Upper lobe of left lung (tissue), 4 donors: ENCODE measurements around the gene TFR2.

Source experiments
- EP300 ChIP-seq, 4 donors: sonication (generic); formaldehyde crosslinking; IDR thresholded peaks; one replicate each; pipeline ENCODE4 v1.5.1; 2017; ENCODE audit warnings: antibody characterized with exemption in 4 of 4, control low read depth in 2 of 4
- POLR2A ChIP-seq, 4 donors: fragments of 450-650 bp; IDR thresholded peaks; one replicate each; pipeline ENCODE4 v1.5.1; 2016 to 2017; ENCODE audit warnings: antibody characterized with exemption in 4 of 4, mild to moderate bottlenecking in 2 of 4
- POLR2AphosphoS5 ChIP-seq, 2 donors: sonication (generic); formaldehyde crosslinking; IDR thresholded peaks; one replicate each; pipeline ENCODE4 v1.5.1; 2017; ENCODE audit warnings: antibody characterized with exemption in 2 of 2
- TF ChIP-seq, protein P1 (sequence below), 6 experiments: fragments of 450-650 bp in 4 of 6; fragments of 200-600 bp in 2 of 6; sonication (generic) in 2 of 6; IDR thresholded peaks; one replicate each; pipeline ENCODE4 v1.5.1; 2016 to 2019; ENCODE audit warnings: antibody characterized with exemption in 6 of 6

DNA sequence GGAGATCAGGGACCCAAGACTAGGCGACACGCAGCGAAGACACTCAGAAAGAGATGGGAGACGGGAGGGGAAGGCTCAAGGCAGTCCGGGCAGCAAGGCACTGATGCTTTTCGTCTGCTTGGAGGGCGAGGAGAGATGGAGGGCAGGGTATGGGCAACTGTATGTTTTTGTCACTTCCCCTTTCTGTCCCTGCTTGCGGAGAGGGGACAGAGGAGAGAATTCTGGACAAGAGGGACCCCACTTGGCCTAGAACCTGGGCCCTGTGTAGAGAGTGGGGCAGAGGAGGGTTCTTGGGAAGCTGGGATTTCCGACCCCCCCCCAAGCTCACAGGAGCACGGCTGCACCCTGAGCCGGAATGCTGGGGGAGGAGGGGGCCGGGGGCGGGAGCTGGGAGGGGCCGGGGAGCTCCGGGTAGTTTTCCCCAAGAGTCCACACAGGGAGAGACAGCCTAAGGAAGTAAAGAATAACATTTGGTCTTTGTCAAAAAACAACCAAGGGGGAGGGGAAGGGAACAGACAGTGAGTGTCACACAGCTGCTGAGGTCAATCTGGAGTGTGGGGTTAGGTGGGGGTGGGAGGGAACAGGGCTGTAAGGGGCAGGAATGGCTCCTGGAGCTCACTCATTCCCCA, 57.2 kb downstream of the TFR2 start:
- TF ChIP-seq POLR2A (IDR thresholded peaks at IDR 0.05) (no peak), POLR2AphosphoS5 (IDR thresholded peaks at IDR 0.05) (peak in 1 of 2 donors; percentile 51), EP300 (IDR thresholded peaks at IDR 0.05) (no peak)
- TF ChIP-seq, protein P1, sequence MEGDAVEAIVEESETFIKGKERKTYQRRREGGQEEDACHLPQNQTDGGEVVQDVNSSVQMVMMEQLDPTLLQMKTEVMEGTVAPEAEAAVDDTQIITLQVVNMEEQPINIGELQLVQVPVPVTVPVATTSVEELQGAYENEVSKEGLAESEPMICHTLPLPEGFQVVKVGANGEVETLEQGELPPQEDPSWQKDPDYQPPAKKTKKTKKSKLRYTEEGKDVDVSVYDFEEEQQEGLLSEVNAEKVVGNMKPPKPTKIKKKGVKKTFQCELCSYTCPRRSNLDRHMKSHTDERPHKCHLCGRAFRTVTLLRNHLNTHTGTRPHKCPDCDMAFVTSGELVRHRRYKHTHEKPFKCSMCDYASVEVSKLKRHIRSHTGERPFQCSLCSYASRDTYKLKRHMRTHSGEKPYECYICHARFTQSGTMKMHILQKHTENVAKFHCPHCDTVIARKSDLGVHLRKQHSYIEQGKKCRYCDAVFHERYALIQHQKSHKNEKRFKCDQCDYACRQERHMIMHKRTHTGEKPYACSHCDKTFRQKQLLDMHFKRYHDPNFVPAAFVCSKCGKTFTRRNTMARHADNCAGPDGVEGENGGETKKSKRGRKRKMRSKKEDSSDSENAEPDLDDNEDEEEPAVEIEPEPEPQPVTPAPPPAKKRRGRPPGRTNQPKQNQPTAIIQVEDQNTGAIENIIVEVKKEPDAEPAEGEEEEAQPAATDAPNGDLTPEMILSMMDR (IDR thresholded peaks at IDR 0.05): no peak
